HCT116 (cell line): ENCODE data around the gene SRPK2. TPM values are rescaled to one million over a fixed set of nuclear protein-coding genes. Genes with fewer than 3 reads are reported as not detected.

ENCODE experiments used
- ATAC-seq: fragments of 200-7000 bp; cut with Tn5 transposase; 2 replicates; pipeline ENCODE4 v1.9.1; 2020; ENCODE audit warnings: mild to moderate bottlenecking, moderate library complexity
- BruUV-seq: library from RNA; stranded (reverse); fragments of 400-500 nt; replicated peaks from 2 replicates; lab custom pipeline; 2021; lab: Mats Ljungman, UMichigan
- CTCF ChIA-PET: fragments of 300-600 bp; sonication (Branson Sonifier 250); formaldehyde crosslinking; loops from one replicate; lab custom pipeline; 2021; ENCODE audit warnings: antibody characterized with exemption; lab: Charles Lee
- POLR2A ChIA-PET: fragments of 300-600, 350-600 bp; sonication (Branson Sonifier 250); formaldehyde crosslinking; loops from one replicate; lab custom pipeline; 2021; ENCODE audit warnings: antibody characterized with exemption; lab: Charles Lee
- RAD21 ChIA-PET, 2 experiments: fragments of 300-600 bp; sonication (Branson Sonifier 250); formaldehyde crosslinking; loops; one replicate each; lab custom pipeline; 2023; ENCODE audit warnings: low total read pairs in 2 of 2; ENCODE audit not compliant: uncharacterized antibody in 2 of 2, unreplicated experiment in 2 of 2, low non-redundant PET in 1 of 2; lab: Charles Lee
- DNase-seq: peaks from one replicate; pipeline ENCODE4 v3.0.0-alpha.2; 2010; ENCODE audit warnings: low read depth, low spot score
- H2AFZ ChIP-seq: fragments of 200-600 bp; shearing (Covaris generic), sonication (generic); 2 replicates; pipeline ENCODE4 v1.6.1; 2017; ENCODE audit warnings: low read depth, mixed run types, mixed read lengths, antibody characterized with exemption, low read length; ENCODE audit not compliant: poor library complexity, severe bottlenecking
- H3K27ac ChIP-seq: 2 replicates; pipeline ENCODE4 v1.5.1; 2012; ENCODE audit warnings: low read depth, low read length
- H3K27me3 ChIP-seq: fragments of 200-600 bp; sonication (generic); 2 replicates; pipeline ENCODE4 v1.6.1; 2016; ENCODE audit warnings: mixed run types, low read length, mixed read lengths; ENCODE audit not compliant: insufficient read depth
- H3K36me3 ChIP-seq, 2 experiments: fragments of 200-500 bp in 1 of 2; fragments of 200-600 bp in 1 of 2; sonication (Bioruptor generic) in 1 of 2; sonication (generic) in 1 of 2; 2 replicates each; pipeline versions ENCODE4 v1.5.1 to v1.6.1; 2014 to 2016; ENCODE audit warnings: low read length in 2 of 2, inconsistent platforms in 1 of 2, mixed read lengths in 1 of 2, mixed run types in 1 of 2; ENCODE audit not compliant: insufficient read depth in 2 of 2, control insufficient read depth in 1 of 2
- H3K4me1 ChIP-seq, 2 experiments: fragments of 200-600 bp in 1 of 2; sonication (generic) in 1 of 2; 2 replicates each; pipeline versions ENCODE4 v1.5.1 to v1.6.1; 2012 to 2017; ENCODE audit warnings: low read length in 2 of 2, inconsistent platforms in 1 of 2, mild to moderate bottlenecking in 1 of 2, mixed read lengths in 1 of 2, mixed run types in 1 of 2, moderate library complexity in 1 of 2; ENCODE audit not compliant: insufficient read depth in 2 of 2, control insufficient read depth in 1 of 2
- H3K4me2 ChIP-seq: fragments of 200-600 bp; sonication (generic); 2 replicates; pipeline ENCODE4 v1.6.1; 2017; ENCODE audit warnings: mixed run types, low read length, mixed read lengths
- H3K4me3 ChIP-seq, 2 experiments: fragments of 200-600 bp in 1 of 2; sonication (generic) in 1 of 2; replicated peaks in 1 of 2; 2 replicates each; pipeline ENCODE4 v1.5.1; 2011 to 2016; ENCODE audit warnings: low read length in 2 of 2, control low read depth in 1 of 2, low read depth in 1 of 2, mild to moderate bottlenecking in 1 of 2, mixed read lengths in 1 of 2, mixed run types in 1 of 2
- H3K79me2 ChIP-seq: fragments of 200-600 bp; sonication (generic); 2 replicates; pipeline ENCODE4 v1.6.1; 2017; ENCODE audit warnings: mild to moderate bottlenecking, mixed run types, low read length, moderate library complexity, mixed read lengths; ENCODE audit not compliant: insufficient read depth
- H3K9ac ChIP-seq: fragments of 200-600 bp; sonication (generic); 2 replicates; pipeline ENCODE4 v1.6.1; 2016; ENCODE audit warnings: low read length, mixed read lengths
- H3K9me2 ChIP-seq: fragments of 200-600 bp; sonication (generic), shearing (Covaris generic); 2 replicates; pipeline ENCODE4 v1.6.1; 2017; ENCODE audit warnings: mixed run types, mild to moderate bottlenecking, moderate library complexity; ENCODE audit not compliant: insufficient read depth
- H3K9me3 ChIP-seq, 2 experiments: fragments of 200-500 bp in 1 of 2; fragments of 200-600 bp in 1 of 2; sonication (Bioruptor generic) in 1 of 2; sonication (generic) in 1 of 2; 2 replicates each; pipeline ENCODE4 v1.6.1; 2014 to 2017; ENCODE audit warnings: low read length in 2 of 2, mixed read lengths in 2 of 2, inconsistent platforms in 1 of 2, low read depth in 1 of 2, mild to moderate bottlenecking in 1 of 2, mixed run types in 1 of 2, moderate library complexity in 1 of 2; ENCODE audit not compliant: control insufficient read depth in 1 of 2, insufficient read depth in 1 of 2
- H4K20me1 ChIP-seq: fragments of 200-600 bp; sonication (generic), shearing (Covaris generic); 2 replicates; pipeline ENCODE4 v1.6.1; 2017; ENCODE audit warnings: mixed run types, mild to moderate bottlenecking, moderate library complexity; ENCODE audit not compliant: insufficient read depth
- CBX3 ChIP-seq: IDR thresholded peaks from 2 replicates; pipeline ENCODE4 v1.6.1; 2012; ENCODE audit warnings: low read depth
- CEBPB ChIP-seq: IDR thresholded peaks from 2 replicates; pipeline ENCODE4 v1.6.1; 2012; ENCODE audit warnings: low read depth
- EGR1 ChIP-seq: IDR thresholded peaks from 2 replicates; pipeline ENCODE4 v1.6.1; 2012; ENCODE audit warnings: low read depth
- ELF1 ChIP-seq: IDR thresholded peaks from 2 replicates; pipeline ENCODE4 v1.6.1; 2012; ENCODE audit warnings: low read depth, borderline replicate concordance
- EZH2 ChIP-seq: fragments of 200-600 bp; sonication (generic); IDR thresholded peaks from 2 replicates; pipeline ENCODE4 v1.6.1; 2017; ENCODE audit warnings: antibody characterized with exemption, mixed run types
- FOSL1 ChIP-seq: IDR thresholded peaks from 2 replicates; pipeline ENCODE4 v1.6.1; 2012; ENCODE audit warnings: low read depth
- JUND ChIP-seq: IDR thresholded peaks from 2 replicates; pipeline ENCODE4 v1.6.1; 2012
- POLR2A ChIP-seq: IDR thresholded peaks from 2 replicates; pipeline ENCODE4 v1.7.0; 2011; ENCODE audit warnings: borderline replicate concordance; ENCODE audit not compliant: insufficient read depth, insufficient read length; ENCODE audit errors: extremely low read depth
- RAD21 ChIP-seq: IDR thresholded peaks from 2 replicates; pipeline ENCODE4 v1.6.1; 2012; ENCODE audit warnings: low read depth, mild to moderate bottlenecking
- SRF ChIP-seq: IDR thresholded peaks from 2 replicates; pipeline ENCODE4 v1.6.1; 2012; ENCODE audit warnings: low read depth
- TCF7L2 ChIP-seq: IDR thresholded peaks from 2 replicates; pipeline ENCODE4 v1.7.0; 2011; ENCODE audit warnings: borderline replicate concordance, inconsistent platforms; ENCODE audit not compliant: insufficient read depth, insufficient read length; ENCODE audit errors: extremely low read depth
- YY1 ChIP-seq: IDR thresholded peaks from 2 replicates; pipeline ENCODE4 v1.6.1; 2011; ENCODE audit warnings: low read length, low read depth, moderate library complexity, mild to moderate bottlenecking; ENCODE audit not compliant: insufficient replicate concordance; ENCODE audit errors: extremely low read depth
- ZNF274 ChIP-seq: fragments of 200-500 bp; sonication (Bioruptor generic); IDR thresholded peaks from 2 replicates; pipeline ENCODE4 v1.6.1; 2014; ENCODE audit warnings: mild to moderate bottlenecking, low read depth, low read length, inconsistent platforms
- intact Hi-C: fragments of 100-400 bp; cut with micrococcal nuclease; formaldehyde crosslinking; loops from 2 replicates; pipeline ENCODE4 v1.10.0; 2022
- total RNA-seq: library from RNA; stranded (reverse); gene quantifications from one replicate; pipeline ENCODE4 v1.2.1, GENCODE V29; 2021; ENCODE audit not compliant: unreplicated experiment
- TF ChIP-seq, protein P1 (sequence below): IDR thresholded peaks from 2 replicates; pipeline ENCODE4 v1.6.1; 2012
- TF ChIP-seq, protein P2 (sequence below), 3 experiments: fragments of 200-600 bp in 1 of 3; sonication (generic) in 1 of 3; IDR thresholded peaks in 2 of 3; conservative IDR thresholded peaks in 1 of 3; 2 replicates each; pipeline ENCODE4 v1.5.1; 2012 to 2017; ENCODE audit warnings: low read depth in 2 of 3, low read length in 2 of 3, antibody characterized with exemption in 1 of 3, borderline replicate concordance in 1 of 3, control low read depth in 1 of 3, mild to moderate bottlenecking in 1 of 3, mixed read lengths in 1 of 3, mixed run types in 1 of 3, moderate library complexity in 1 of 3; ENCODE audit not compliant: insufficient read depth in 1 of 3
- TF ChIP-seq, protein P3 (sequence below): IDR thresholded peaks from 2 replicates; pipeline ENCODE4 v1.6.1; 2011; ENCODE audit warnings: mild to moderate bottlenecking, low read length, moderate library complexity; ENCODE audit not compliant: insufficient replicate concordance; ENCODE audit errors: extremely low read depth

SRPK2 gene
- total RNA-seq, 1 experiment from 2014 or later: 37.4 TPM

DNA sequence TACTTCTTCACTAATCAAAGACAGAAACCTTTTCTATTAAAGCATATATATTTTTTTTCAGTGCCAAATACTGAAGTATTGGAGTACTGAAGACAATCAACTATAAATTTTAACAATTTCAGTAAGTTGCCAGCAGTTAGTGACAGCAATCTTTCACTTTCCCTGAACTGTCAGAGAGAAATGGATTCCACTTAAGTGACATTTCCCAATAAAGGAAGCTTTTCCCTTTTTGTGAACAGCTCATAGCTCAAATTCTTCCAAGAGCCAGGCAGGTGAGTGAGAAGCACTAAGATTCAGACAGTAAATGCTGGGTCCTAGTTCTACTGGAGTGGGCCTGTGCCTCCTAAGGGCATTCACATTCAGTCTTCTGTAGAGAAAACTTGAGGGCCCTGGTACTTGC lies 142.0 kb downstream of the SRPK2 start:
- ChIA-PET POLR2A (no interaction called here), CTCF (no interaction called here), RAD21 (no interaction called here)
- no peaks in the 10 kb centered on the region for H3K9me3 ChIP-seq
- no TSS peak for BruUV-seq
- intact Hi-C loops: no loop called here
- H3K9me2 ChIP-seq: no peaks in the 10 kb centered on the region
- ATAC-seq: no peak
- no peak overlapping the region for H3K4me3 ChIP-seq
- no peaks in the 10 kb centered on the region for H4K20me1 ChIP-seq
- no peak overlapping the region for H2AFZ ChIP-seq
- no peak overlapping the region for H3K27ac ChIP-seq
- no peaks in the 10 kb centered on the region for H3K27me3 ChIP-seq
- no peak for DNase-seq
- no peaks in the 10 kb centered on the region for H3K4me1 ChIP-seq
- no peak overlapping the region for H3K9ac ChIP-seq
- TF ChIP-seq TCF7L2 (no peak), CEBPB (no peak), EZH2 (no peak), FOSL1 (no peak), JUND (no peak)
- TF ChIP-seq, protein P1, sequence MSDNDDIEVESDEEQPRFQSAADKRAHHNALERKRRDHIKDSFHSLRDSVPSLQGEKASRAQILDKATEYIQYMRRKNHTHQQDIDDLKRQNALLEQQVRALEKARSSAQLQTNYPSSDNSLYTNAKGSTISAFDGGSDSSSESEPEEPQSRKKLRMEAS: no peak
- TF ChIP-seq, protein P2, sequence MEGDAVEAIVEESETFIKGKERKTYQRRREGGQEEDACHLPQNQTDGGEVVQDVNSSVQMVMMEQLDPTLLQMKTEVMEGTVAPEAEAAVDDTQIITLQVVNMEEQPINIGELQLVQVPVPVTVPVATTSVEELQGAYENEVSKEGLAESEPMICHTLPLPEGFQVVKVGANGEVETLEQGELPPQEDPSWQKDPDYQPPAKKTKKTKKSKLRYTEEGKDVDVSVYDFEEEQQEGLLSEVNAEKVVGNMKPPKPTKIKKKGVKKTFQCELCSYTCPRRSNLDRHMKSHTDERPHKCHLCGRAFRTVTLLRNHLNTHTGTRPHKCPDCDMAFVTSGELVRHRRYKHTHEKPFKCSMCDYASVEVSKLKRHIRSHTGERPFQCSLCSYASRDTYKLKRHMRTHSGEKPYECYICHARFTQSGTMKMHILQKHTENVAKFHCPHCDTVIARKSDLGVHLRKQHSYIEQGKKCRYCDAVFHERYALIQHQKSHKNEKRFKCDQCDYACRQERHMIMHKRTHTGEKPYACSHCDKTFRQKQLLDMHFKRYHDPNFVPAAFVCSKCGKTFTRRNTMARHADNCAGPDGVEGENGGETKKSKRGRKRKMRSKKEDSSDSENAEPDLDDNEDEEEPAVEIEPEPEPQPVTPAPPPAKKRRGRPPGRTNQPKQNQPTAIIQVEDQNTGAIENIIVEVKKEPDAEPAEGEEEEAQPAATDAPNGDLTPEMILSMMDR (IDR thresholded peaks at IDR 0.05 in 2 of 3, conservative IDR thresholded peaks at IDR 0.05 in 1 of 3; ENCODE audit: borderline replicate concordance in 1 of 3, insufficient read depth in 1 of 3, low read depth in 2 of 3, low read length in 2 of 3): no peak
- H3K79me2 ChIP-seq: peaks cover 12% of the 10 kb centered on the region
- H3K4me2 ChIP-seq: no peak overlapping the region
- no peaks in the 10 kb centered on the region for H3K36me3 ChIP-seq

DNA sequence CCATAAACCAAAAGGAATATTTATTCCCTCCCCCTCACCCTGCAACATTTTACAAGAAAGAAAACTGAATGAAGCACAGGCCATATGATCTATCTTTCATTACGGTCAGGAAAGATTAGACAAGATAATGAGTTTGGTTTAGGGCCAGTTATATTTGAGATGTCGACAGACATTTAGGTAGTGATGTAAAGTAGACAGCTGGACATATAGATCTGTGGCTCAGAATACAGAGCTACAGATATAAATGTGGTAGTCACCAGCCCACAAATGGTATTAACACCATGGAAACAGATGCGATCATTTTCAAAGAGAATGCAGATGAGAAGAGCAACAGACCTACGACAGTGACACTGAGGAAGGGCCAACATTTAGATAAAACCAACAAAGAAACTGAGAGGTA lies 142.5 kb downstream of the SRPK2 start:
- Histone ChIP-seq H4K20me1 (no peaks in the 10 kb centered on the region), H3K27ac (no peak overlapping the region), H3K79me2 (peaks cover 14% of the 10 kb centered on the region), H3K36me3 (no peaks in the 10 kb centered on the region), H3K9me2 (no peaks in the 10 kb centered on the region), H2AFZ (no peak overlapping the region), H3K9ac (no peak overlapping the region), H3K4me3 (no peak overlapping the region), H3K9me3 (no peaks in the 10 kb centered on the region), H3K4me1 (no peaks in the 10 kb centered on the region), H3K27me3 (no peaks in the 10 kb centered on the region), H3K4me2 (no peak overlapping the region)
- intact Hi-C loops: no loop called here
- no peak for DNase-seq
- no TSS peak for BruUV-seq
- ChIA-PET CTCF (no interaction called here), POLR2A (no interaction called here), RAD21 (no interaction called here)
- ATAC-seq: no peak
- TF ChIP-seq POLR2A (no peak), JUND (no peak), YY1 (no peak), ZNF274 (no peak), EGR1 (no peak), SRF (no peak), RAD21 (no peak), CBX3 (no peak), ELF1 (no peak)
- TF ChIP-seq, protein P3, sequence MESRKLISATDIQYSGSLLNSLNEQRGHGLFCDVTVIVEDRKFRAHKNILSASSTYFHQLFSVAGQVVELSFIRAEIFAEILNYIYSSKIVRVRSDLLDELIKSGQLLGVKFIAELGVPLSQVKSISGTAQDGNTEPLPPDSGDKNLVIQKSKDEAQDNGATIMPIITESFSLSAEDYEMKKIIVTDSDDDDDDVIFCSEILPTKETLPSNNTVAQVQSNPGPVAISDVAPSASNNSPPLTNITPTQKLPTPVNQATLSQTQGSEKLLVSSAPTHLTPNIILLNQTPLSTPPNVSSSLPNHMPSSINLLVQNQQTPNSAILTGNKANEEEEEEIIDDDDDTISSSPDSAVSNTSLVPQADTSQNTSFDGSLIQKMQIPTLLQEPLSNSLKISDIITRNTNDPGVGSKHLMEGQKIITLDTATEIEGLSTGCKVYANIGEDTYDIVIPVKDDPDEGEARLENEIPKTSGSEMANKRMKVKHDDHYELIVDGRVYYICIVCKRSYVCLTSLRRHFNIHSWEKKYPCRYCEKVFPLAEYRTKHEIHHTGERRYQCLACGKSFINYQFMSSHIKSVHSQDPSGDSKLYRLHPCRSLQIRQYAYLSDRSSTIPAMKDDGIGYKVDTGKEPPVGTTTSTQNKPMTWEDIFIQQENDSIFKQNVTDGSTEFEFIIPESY: no peak
